Adipocyte (in vitro differentiated cells): Measurements from ENCODE around the gene SHROOM3.

Experiments
- DNase-seq: peaks from one replicate; pipeline ENCODE4 v3.0.0-alpha.2; 2015; ENCODE audit warnings: low read depth
- H3K27me3 ChIP-seq: replicated peaks from 2 replicates; pipeline ENCODE4 v1.7.0; 2013; ENCODE audit warnings: mild to moderate bottlenecking, low read length, moderate library complexity; ENCODE audit not compliant: control insufficient read depth, insufficient read depth
- H3K36me3 ChIP-seq: 2 replicates; pipeline ENCODE4 v1.7.0; 2013; ENCODE audit warnings: low read length, mild to moderate bottlenecking, moderate library complexity; ENCODE audit not compliant: control insufficient read depth, insufficient read depth, severe bottlenecking
- H3K4me1 ChIP-seq: 2 replicates; pipeline ENCODE4 v1.7.0; 2013; ENCODE audit warnings: mild to moderate bottlenecking, low read length, moderate library complexity; ENCODE audit not compliant: control insufficient read depth, insufficient read depth
- H3K4me3 ChIP-seq: 2 replicates; pipeline ENCODE4 v1.7.0; 2013; ENCODE audit warnings: mild to moderate bottlenecking, low read length, moderate library complexity
- H3K9ac ChIP-seq: 2 replicates; pipeline ENCODE4 v1.7.0; 2013; ENCODE audit warnings: mild to moderate bottlenecking, low read length, moderate library complexity
- H3K9me3 ChIP-seq: 2 replicates; pipeline ENCODE4 v1.7.0; 2013; ENCODE audit warnings: mild to moderate bottlenecking, low read length, moderate library complexity; ENCODE audit not compliant: control insufficient read depth

Gene SHROOM3

GRCh38 chr4:76640353-76640910, 205.4 kb downstream of the SHROOM3 start:
- no peak for DNase-seq
- H3K9ac ChIP-seq: no peak overlapping the region
- H3K36me3 ChIP-seq: no peaks in the 10 kb centered on the region
- no peaks in the 10 kb centered on the region for H3K9me3 ChIP-seq
- no peaks in the 10 kb centered on the region for H3K27me3 ChIP-seq
- H3K4me3 ChIP-seq: no peak overlapping the region
- peaks cover 9% of the 10 kb centered on the region for H3K4me1 ChIP-seq

- H3K4me1 ChIP-seq: peaks cover 9% of the 10 kb centered on the region
- H3K4me3 ChIP-seq: no peak overlapping the region
- no peaks in the 10 kb centered on the region for H3K27me3 ChIP-seq
- H3K9me3 ChIP-seq: no peaks in the 10 kb centered on the region
- no peak overlapping the region for H3K9ac ChIP-seq
- DNase-seq: no peak
- H3K36me3 ChIP-seq: no peaks in the 10 kb centered on the region
Observed at GRCh38 chr4:76641351-76641750, 206.3 kb downstream of the SHROOM3 start.

DNA sequence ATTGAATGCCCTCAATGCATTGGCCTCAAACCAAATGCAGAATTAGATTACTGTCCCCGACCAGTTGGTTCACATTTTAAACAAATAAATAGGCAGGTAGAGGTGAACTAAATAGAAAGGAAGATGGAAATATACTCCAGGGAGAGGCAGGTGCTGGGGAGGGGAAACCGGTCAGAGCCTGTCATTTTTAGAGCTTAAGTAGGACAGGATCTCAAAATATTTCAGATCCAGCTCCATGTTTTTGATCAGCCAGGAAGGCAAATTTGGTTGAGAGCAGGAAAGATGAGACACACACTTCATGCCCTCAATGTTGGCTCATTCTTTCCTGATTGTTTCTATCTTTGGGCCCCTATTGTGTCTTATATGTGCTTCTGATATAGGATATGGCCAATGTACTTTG, 206.7 kb downstream of the SHROOM3 start:
- Histone ChIP-seq H3K36me3 (no peaks in the 10 kb centered on the region), H3K27me3 (no peaks in the 10 kb centered on the region), H3K9ac (no peak overlapping the region), H3K4me1 (peaks cover 9% of the 10 kb centered on the region), H3K4me3 (no peak overlapping the region), H3K9me3 (no peaks in the 10 kb centered on the region)
- DNase-seq: no peak

GRCh38 chr4:76644831-76645485, 209.9 kb downstream of the SHROOM3 start:
- no peak for DNase-seq
- H3K27me3 ChIP-seq: no peaks in the 10 kb centered on the region
- no peaks in the 10 kb centered on the region for H3K9me3 ChIP-seq
- H3K9ac ChIP-seq: no peak overlapping the region
- no peak overlapping the region for H3K4me3 ChIP-seq
- no peaks in the 10 kb centered on the region for H3K4me1 ChIP-seq
- no peaks in the 10 kb centered on the region for H3K36me3 ChIP-seq

DNA sequence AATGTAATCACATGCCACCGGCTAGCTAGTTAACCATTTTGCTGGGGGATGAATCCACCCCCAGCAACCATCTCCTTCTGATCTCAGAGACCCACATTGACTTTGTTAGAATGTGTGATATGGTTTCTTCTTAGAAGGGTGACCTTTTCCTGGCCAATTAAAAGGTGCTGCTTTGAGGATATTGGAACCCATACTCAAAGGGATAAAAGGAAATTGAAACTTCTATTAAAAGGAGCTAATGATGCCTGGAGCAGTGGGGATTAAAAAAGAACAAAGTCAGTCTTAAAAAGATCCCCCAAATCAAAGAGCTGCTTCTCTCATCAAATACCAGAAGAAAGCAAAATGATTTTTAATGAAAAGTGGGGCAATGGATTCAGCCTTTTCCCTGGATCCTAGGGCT, 214.1 kb downstream of the SHROOM3 start:
- no peak for DNase-seq
- H3K9ac ChIP-seq: no peak overlapping the region
- no peak overlapping the region for H3K4me3 ChIP-seq
- no peaks in the 10 kb centered on the region for H3K4me1 ChIP-seq
- H3K36me3 ChIP-seq: no peaks in the 10 kb centered on the region
- no peaks in the 10 kb centered on the region for H3K27me3 ChIP-seq
- no peaks in the 10 kb centered on the region for H3K9me3 ChIP-seq

GRCh38 chr4:76651616-76652015, 216.6 kb downstream of the SHROOM3 start:
- no peak for DNase-seq
- H3K4me3 ChIP-seq: no peak overlapping the region
- H3K9me3 ChIP-seq: no peaks in the 10 kb centered on the region
- no peak overlapping the region for H3K9ac ChIP-seq
- H3K36me3 ChIP-seq: no peaks in the 10 kb centered on the region
- peaks cover 9% of the 10 kb centered on the region for H3K4me1 ChIP-seq
- H3K27me3 ChIP-seq: no peaks in the 10 kb centered on the region

DNA sequence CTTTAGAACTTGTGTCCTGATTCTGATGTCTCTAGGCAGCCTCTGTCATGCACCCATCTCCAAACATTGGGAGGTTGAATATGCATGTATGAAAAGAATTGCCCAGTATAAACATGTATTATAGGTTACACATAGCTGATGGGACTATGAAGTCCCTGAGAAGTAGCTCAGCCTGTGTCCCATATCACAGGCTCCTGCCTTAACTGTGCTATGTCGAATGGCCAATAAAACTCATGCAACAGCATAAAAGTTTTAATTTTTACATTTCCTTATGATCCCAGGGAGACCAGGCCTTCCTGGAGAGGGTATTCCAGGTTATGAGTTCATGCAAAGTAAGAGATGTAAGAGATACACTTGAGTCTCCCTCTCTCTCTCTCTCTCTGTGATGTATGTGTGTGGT, 217.4 kb downstream of the SHROOM3 start:
- Histone ChIP-seq H3K36me3 (no peaks in the 10 kb centered on the region), H3K9me3 (no peaks in the 10 kb centered on the region), H3K4me1 (peaks cover 9% of the 10 kb centered on the region), H3K9ac (no peak overlapping the region), H3K27me3 (no peaks in the 10 kb centered on the region), H3K4me3 (no peak overlapping the region)
- DNase-seq: no peak

GRCh38 chr4:76654084-76654483, 219.1 kb downstream of the SHROOM3 start:
- H3K27me3 ChIP-seq: no peaks in the 10 kb centered on the region
- H3K9ac ChIP-seq: no peak overlapping the region
- no peak overlapping the region for H3K4me3 ChIP-seq
- H3K4me1 ChIP-seq: peaks cover 23% of the 10 kb centered on the region
- DNase-seq: no peak
- H3K9me3 ChIP-seq: no peaks in the 10 kb centered on the region
- no peaks in the 10 kb centered on the region for H3K36me3 ChIP-seq

GRCh38 chr4:76654791-76655190, 219.8 kb downstream of the SHROOM3 start:
- no peak overlapping the region for H3K9ac ChIP-seq

DNA sequence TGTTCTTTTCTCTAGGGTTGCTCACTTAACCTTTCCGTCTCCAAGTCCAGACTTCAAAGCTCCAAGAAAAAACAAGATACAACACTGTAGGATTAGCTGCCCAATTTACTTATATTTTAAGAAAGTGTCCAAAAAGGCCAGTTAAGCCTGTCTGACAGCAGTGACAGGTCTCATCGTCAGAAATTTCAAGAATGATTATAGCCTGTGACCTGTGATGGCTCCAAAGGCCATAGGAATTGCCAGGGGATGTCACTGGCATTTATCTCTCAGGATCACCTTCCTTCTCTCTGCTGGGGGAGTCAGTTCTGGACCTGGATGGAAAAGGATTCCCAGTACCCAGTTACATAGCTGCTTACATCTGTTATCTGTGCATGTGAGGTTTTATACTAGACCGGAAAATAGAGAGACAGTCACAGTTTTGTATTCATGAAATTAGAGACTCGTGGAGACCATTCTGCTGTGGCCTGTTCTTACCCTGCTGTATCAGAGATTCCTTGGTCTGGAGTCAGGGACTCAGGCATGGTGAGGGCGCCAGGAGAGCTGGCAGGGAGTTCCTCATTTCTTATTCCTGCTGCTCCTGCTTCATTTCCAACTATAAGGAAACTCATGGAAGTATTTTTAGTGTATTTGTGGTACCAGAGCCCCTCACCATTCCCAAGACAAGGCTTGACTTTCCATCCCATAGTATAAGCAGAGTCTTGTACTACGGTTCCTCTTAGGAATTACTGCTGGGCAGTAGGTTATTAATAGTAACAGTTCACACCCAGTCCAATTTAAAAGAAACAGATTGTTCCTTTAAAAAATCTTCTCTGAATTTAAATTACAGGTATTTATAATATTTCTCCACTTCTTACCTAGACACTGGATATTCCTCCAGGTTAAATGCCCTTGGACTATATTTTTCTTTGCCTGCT, 220.8 kb downstream of the SHROOM3 start:
- Histone ChIP-seq H3K36me3 (no peaks in the 10 kb centered on the region), H3K27me3 (no peaks in the 10 kb centered on the region), H3K9ac (no peak overlapping the region), H3K4me1 (peaks cover 26% of the 10 kb centered on the region), H3K9me3 (no peaks in the 10 kb centered on the region), H3K4me3 (no peak overlapping the region)
- no peak for DNase-seq

More at GRCh38 chr4:76654791-76655190, 219.8 kb downstream of the SHROOM3 start:
- Histone ChIP-seq H3K9me3 (no peaks in the 10 kb centered on the region), H3K36me3 (no peaks in the 10 kb centered on the region), H3K27me3 (no peaks in the 10 kb centered on the region), H3K4me1 (peaks cover 26% of the 10 kb centered on the region), H3K4me3 (no peak overlapping the region)
- DNase-seq: peak; percentile 29

DNA sequence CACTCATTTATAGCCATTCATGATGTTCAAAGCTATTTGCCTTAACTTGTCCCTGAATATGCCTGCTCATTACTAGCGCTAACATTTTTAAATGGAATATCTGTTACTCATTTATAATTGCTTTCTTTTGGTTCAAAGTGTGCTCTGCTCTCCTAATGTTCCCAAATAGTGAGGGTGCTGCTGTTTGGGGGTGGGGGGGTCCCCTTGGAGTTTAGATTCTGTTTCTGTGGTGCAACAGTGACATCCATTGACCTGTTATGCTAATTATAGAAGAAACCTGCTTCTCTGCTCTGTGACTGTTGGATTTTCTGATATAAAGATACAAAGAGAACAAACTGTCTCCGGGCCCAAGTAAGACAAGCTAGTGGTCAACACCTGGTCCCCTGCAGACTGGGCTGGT, 222.4 kb downstream of the SHROOM3 start:
- H3K4me3 ChIP-seq: no peak overlapping the region
- no peaks in the 10 kb centered on the region for H3K36me3 ChIP-seq
- no peaks in the 10 kb centered on the region for H3K27me3 ChIP-seq
- peaks cover 26% of the 10 kb centered on the region for H3K4me1 ChIP-seq
- no peak overlapping the region for H3K9ac ChIP-seq
- DNase-seq: no peak
- H3K9me3 ChIP-seq: no peaks in the 10 kb centered on the region
